ENCODE data around the gene CRYBG1. TPM values are rescaled to one million over a fixed set of nuclear protein-coding genes. Genes with fewer than 3 reads are reported as not detected.
A peak's percentile ranks its signal among the peaks of the same experiment; 100 is the strongest.
"Not testable (repeated sequence)": the region's sequence is repeated elsewhere in the genome, so short reads cannot be mapped to it uniquely, and the experiment has no call there.

Gene CRYBG1
- total and polyA plus RNA-seq, 8 donors = 2.3 to 9.2 (median 4.3) TPM

GRCh38 chr6:106512048-106512967 lies 151.8 kb downstream of the CRYBG1 start:
- no peak for FAIRE-seq
- WGBS, 2 donors = 2% methylated on average over 66 to 90 of the region's 90 CpGs
- Histone ChIP-seq H3K4me3 (peak overlapping the region; percentile 58 to 62 (median 60)), H3K27ac (peak overlapping the region; percentile 54 to 81 (median 73)), H3K4me1 (peaks cover 0 to 14% (median 4%) of the 10 kb centered on the region in 3 donors), H3K36me3 (no peaks in the 10 kb centered on the region), H3K9me3 (no peaks in the 10 kb centered on the region), H3K27me3 (no peaks in the 10 kb centered on the region)
- intact Hi-C loops (cut with DNase I) = no loop called here
- TF ChIP-seq CTCF (IDR thresholded peaks at IDR 0.05) = no peak
- peak; percentile 82 to 90 (median 84) for ATAC-seq
- peak; percentile 66 to 87 (median 74) for DNase-seq

GRCh38 chr6:106512968-106513574 lies 152.6 kb downstream of the CRYBG1 start:
- WGBS, 2 donors = 25 to 31% methylated on average over 19 of the region's 19 CpGs
- no peak for TF ChIP-seq CTCF (IDR thresholded peaks at IDR 0.05)
- ATAC-seq = no peak
- intact Hi-C loops (cut with DNase I) = no loop called here
- peaks cover 4 to 14% (median 4%) of the 10 kb centered on the region in 3 donors for H3K4me1 ChIP-seq
- no peak for DNase-seq
- H3K27me3 ChIP-seq = no peaks in the 10 kb centered on the region
- FAIRE-seq = no peak
- no peaks in the 10 kb centered on the region for H3K9me3 ChIP-seq
- peak overlapping the region; percentile 58 to 62 (median 60) for H3K4me3 ChIP-seq
- H3K27ac ChIP-seq = peak overlapping the region; percentile 54 to 81 (median 73)
- no peaks in the 10 kb centered on the region for H3K36me3 ChIP-seq

- H3K36me3 ChIP-seq = no peaks in the 10 kb centered on the region
- no peak for ATAC-seq
- 24 to 50% methylated on average over 3 of the region's 3 CpGs for WGBS, 2 donors
- H3K27me3 ChIP-seq = no peaks in the 10 kb centered on the region
- peak overlapping the region in 2 of 4 donors; percentile 77 to 81 for H3K27ac ChIP-seq
- FAIRE-seq = no peak
- no peak for TF ChIP-seq CTCF (IDR thresholded peaks at IDR 0.05)
- DNase-seq = no peak
- intact Hi-C loops (cut with DNase I) = no loop called here
- H3K9me3 ChIP-seq = no peaks in the 10 kb centered on the region
- peaks cover 4 to 14% (median 4%) of the 10 kb centered on the region in 3 donors for H3K4me1 ChIP-seq
- peak overlapping the region in 1 of 4 donors; percentile 61 for H3K4me3 ChIP-seq
These were observed 153.5 kb downstream of the CRYBG1 start for GRCh38 chr6:106513808-106514582.

- H3K4me1 ChIP-seq = peaks cover 4 to 14% (median 8%) of the 10 kb centered on the region in 3 donors
- FAIRE-seq (no peak), DNase-seq (no peak), ATAC-seq (no peak)
- no peaks in the 10 kb centered on the region for H3K27me3 ChIP-seq
- no peaks in the 10 kb centered on the region for H3K9me3 ChIP-seq
- intact Hi-C loops (cut with DNase I) = no loop called here
- no peak overlapping the region for H3K4me3 ChIP-seq
- H3K36me3 ChIP-seq = no peaks in the 10 kb centered on the region
- no peak for TF ChIP-seq CTCF (IDR thresholded peaks at IDR 0.05)
- 53 to 65% methylated on average over 2 of the region's 2 CpGs for WGBS, 2 donors
- peak overlapping the region in 2 of 4 donors; percentile 4 to 77 for H3K27ac ChIP-seq
These were observed 154.0 kb downstream of the CRYBG1 start for GRCh38 chr6:106514583-106514885.

DNA sequence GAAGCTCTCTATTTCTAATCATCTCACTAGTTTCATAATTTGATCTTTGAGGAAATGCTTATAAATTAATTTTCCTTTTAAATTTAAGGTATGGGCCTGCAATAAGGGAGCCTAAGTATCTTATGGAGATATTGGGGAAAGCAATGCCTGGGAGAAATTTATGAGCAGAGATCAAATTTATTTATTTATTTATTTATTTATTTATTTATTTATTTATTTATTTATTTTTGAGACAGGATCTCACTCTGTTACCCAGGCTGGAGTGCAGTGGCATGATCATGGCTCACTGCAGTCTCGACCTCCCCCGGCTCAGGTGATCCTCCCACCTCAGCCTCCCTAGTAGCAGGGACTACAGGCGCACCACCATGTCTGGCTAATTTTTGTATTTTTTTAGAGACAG lies 155.1 kb downstream of the CRYBG1 start:
- ATAC-seq; H3K4me3 ChIP-seq; H3K36me3 ChIP-seq; FAIRE-seq; intact Hi-C loops (cut with DNase I); DNase-seq; H3K27me3 ChIP-seq; H3K4me1 ChIP-seq; H3K9me3 ChIP-seq: not testable (repeated sequence)
- H3K27ac ChIP-seq = peak overlapping the region in 1 of 4 donors; percentile 77
- WGBS, 2 donors = 95 to 98% methylated on average over 3 of the region's 3 CpGs

Data from pancreas (tissue), 10 donors.